Smooth muscle cell (in vitro differentiated cells): Measurements from ENCODE around the gene ASZ1. TPM values are rescaled to one million over a fixed set of nuclear protein-coding genes. Genes with fewer than 3 reads are reported as not detected.

Source experiments
- DNase-seq: peaks from one replicate; lab custom pipeline; 2025; ENCODE audit not compliant: unreplicated experiment; lab: John Stamatoyannopoulos, UW
- H2AFZ ChIP-seq: fragments of 200-600 bp; sonication (generic); 2 replicates; pipeline ENCODE4 v1.6.0; 2016; ENCODE audit warnings: antibody characterized with exemption, low read depth, mild to moderate bottlenecking
- H3F3A ChIP-seq: fragments of 200-600 bp; sonication (generic); 2 replicates; pipeline ENCODE4 v1.6.0; 2017; ENCODE audit warnings: antibody characterized with exemption, low read depth
- H3K27ac ChIP-seq: fragments of 200-600 bp; sonication (generic); 2 replicates; pipeline ENCODE4 v1.5.1; 2016; ENCODE audit warnings: low read depth, mild to moderate bottlenecking
- H3K27me3 ChIP-seq: fragments of 200-600 bp; sonication (generic); 2 replicates; pipeline ENCODE4 v1.6.1; 2016; ENCODE audit warnings: low read depth, mild to moderate bottlenecking
- H3K36me3 ChIP-seq: fragments of 200-600 bp; sonication (generic); 2 replicates; pipeline ENCODE4 v1.5.1; 2016; ENCODE audit warnings: low read depth
- H3K4me1 ChIP-seq: fragments of 200-600 bp; sonication (generic); 2 replicates; pipeline ENCODE4 v1.5.1; 2016; ENCODE audit warnings: low read depth
- H3K4me2 ChIP-seq: fragments of 200-600 bp; sonication (generic); 2 replicates; pipeline ENCODE4 v1.6.0; 2016; ENCODE audit warnings: mild to moderate bottlenecking
- H3K4me3 ChIP-seq: fragments of 200-600 bp; sonication (generic); 2 replicates; pipeline ENCODE4 v1.5.1; 2016; ENCODE audit warnings: mild to moderate bottlenecking
- H3K79me2 ChIP-seq: fragments of 200-600 bp; sonication (generic); 2 replicates; pipeline ENCODE4 v1.6.0; 2016; ENCODE audit warnings: low read depth, mild to moderate bottlenecking
- H3K9ac ChIP-seq: fragments of 200-600 bp; sonication (generic); 2 replicates; pipeline ENCODE4 v1.6.0; 2016; ENCODE audit warnings: low read depth
- H3K9me3 ChIP-seq: fragments of 200-600 bp; sonication (generic); replicated peaks from 2 replicates; pipeline ENCODE4 v1.5.1; 2016; ENCODE audit warnings: low read depth
- H4K20me1 ChIP-seq: fragments of 200-600 bp; sonication (generic); 2 replicates; pipeline ENCODE4 v1.6.0; 2016; ENCODE audit warnings: low read depth
- CTCF ChIP-seq: fragments of 200-600 bp; sonication (generic); IDR thresholded peaks from 2 replicates; pipeline ENCODE4 v1.5.1; 2017; ENCODE audit warnings: borderline replicate concordance, mild to moderate bottlenecking, antibody characterized with exemption; ENCODE audit not compliant: insufficient read depth, poor library complexity, severe bottlenecking
- WGBS: methylation state at CpG from one replicate; pipeline ENCODE4 v1.1.7; 2016; ENCODE audit warnings: low lambda C conversion rate; 5-methylcytosine and 5-hydroxymethylcytosine counted together
- polyA plus RNA-seq: library from polyadenylated mRNA; unstranded; fragments of >200 nt; fragmentation: Nextera tagmentation; extraction: Ambion mirVana; gene quantifications from 2 replicates; pipeline ENCODE4 v1.2.1, GENCODE V29; 2016
- total RNA-seq: library from RNA; depleted of rRNA; stranded (reverse); fragments of >200 nt; gene quantifications from 2 replicates; pipeline ENCODE4 v1.2.3, GENCODE V29; 2014

ASZ1 gene
- total and polyA plus RNA-seq, 2 experiments from 2014 or later: not detected

- no peaks in the 10 kb centered on the region for H3K36me3 ChIP-seq
- DNase-seq: no peak
- no peaks in the 10 kb centered on the region for H4K20me1 ChIP-seq
- TF ChIP-seq CTCF: no peak
- no peaks in the 10 kb centered on the region for H3K9me3 ChIP-seq
- no peak overlapping the region for H3K4me2 ChIP-seq
- no peaks in the 10 kb centered on the region for H3K4me1 ChIP-seq
- no peaks in the 10 kb centered on the region for H3K27me3 ChIP-seq
- no peak overlapping the region for H3K4me3 ChIP-seq
- no peak overlapping the region for H3K9ac ChIP-seq
- no peaks in the 10 kb centered on the region for H3K79me2 ChIP-seq
- no peak overlapping the region for H2AFZ ChIP-seq
- no peak overlapping the region for H3K27ac ChIP-seq
- H3F3A ChIP-seq: no peaks in the 10 kb centered on the region
These were observed 64.9 kb downstream of the ASZ1 start for GRCh38 chr7:117362294-117362888.

GRCh38 chr7:117350027-117350426, 77.3 kb downstream of the ASZ1 start:
- Histone ChIP-seq H3K79me2 (no peaks in the 10 kb centered on the region), H3K4me3 (no peak overlapping the region), H3F3A (no peaks in the 10 kb centered on the region), H3K4me1 (peaks cover 6% of the 10 kb centered on the region), H3K27ac (no peak overlapping the region), H3K9me3 (no peaks in the 10 kb centered on the region), H3K9ac (no peak overlapping the region), H4K20me1 (no peaks in the 10 kb centered on the region), H3K36me3 (no peaks in the 10 kb centered on the region), H3K4me2 (no peak overlapping the region), H2AFZ (no peak overlapping the region), H3K27me3 (no peaks in the 10 kb centered on the region)
- DNase-seq: no peak
- 86% methylated on average over 1 of the region's 1 CpG for WGBS
- no peak for TF ChIP-seq CTCF

GRCh38 chr7:117349570-117349969, 77.7 kb downstream of the ASZ1 start:
- Histone ChIP-seq H3K9me3 (no peaks in the 10 kb centered on the region), H3F3A (no peaks in the 10 kb centered on the region), H3K36me3 (no peaks in the 10 kb centered on the region), H3K4me2 (no peak overlapping the region), H2AFZ (no peak overlapping the region), H4K20me1 (no peaks in the 10 kb centered on the region), H3K4me3 (no peak overlapping the region), H3K79me2 (no peaks in the 10 kb centered on the region), H3K4me1 (peaks cover 6% of the 10 kb centered on the region), H3K27ac (no peak overlapping the region), H3K27me3 (no peaks in the 10 kb centered on the region), H3K9ac (no peak overlapping the region)
- 82% methylated on average over 2 of the region's 2 CpGs for WGBS
- DNase-seq: no peak
- no peak for TF ChIP-seq CTCF

GRCh38 chr7:117347962-117348672, 79.2 kb downstream of the ASZ1 start:
- no peak for TF ChIP-seq CTCF
- Histone ChIP-seq H3K4me1 (peaks cover 6% of the 10 kb centered on the region), H3F3A (no peaks in the 10 kb centered on the region), H3K4me3 (no peak overlapping the region), H3K4me2 (no peak overlapping the region), H3K27me3 (no peaks in the 10 kb centered on the region), H3K9me3 (no peaks in the 10 kb centered on the region), H3K9ac (no peak overlapping the region), H2AFZ (no peak overlapping the region), H3K27ac (no peak overlapping the region), H4K20me1 (no peaks in the 10 kb centered on the region), H3K79me2 (no peaks in the 10 kb centered on the region), H3K36me3 (no peaks in the 10 kb centered on the region)
- no peak for DNase-seq
- 95% methylated on average over 7 of the region's 7 CpGs for WGBS
